ENCODE results near the gene WDFY3. TPM values are rescaled to one million over a fixed set of nuclear protein-coding genes. Genes with fewer than 3 reads are reported as not detected.

WDFY3 gene
- total and polyA plus RNA-seq, 2 of the 13 experiments (the other 11 are each of a cell fraction or from before 2014, with no cell fraction given): 16.7 to 24.5 TPM

DNA sequence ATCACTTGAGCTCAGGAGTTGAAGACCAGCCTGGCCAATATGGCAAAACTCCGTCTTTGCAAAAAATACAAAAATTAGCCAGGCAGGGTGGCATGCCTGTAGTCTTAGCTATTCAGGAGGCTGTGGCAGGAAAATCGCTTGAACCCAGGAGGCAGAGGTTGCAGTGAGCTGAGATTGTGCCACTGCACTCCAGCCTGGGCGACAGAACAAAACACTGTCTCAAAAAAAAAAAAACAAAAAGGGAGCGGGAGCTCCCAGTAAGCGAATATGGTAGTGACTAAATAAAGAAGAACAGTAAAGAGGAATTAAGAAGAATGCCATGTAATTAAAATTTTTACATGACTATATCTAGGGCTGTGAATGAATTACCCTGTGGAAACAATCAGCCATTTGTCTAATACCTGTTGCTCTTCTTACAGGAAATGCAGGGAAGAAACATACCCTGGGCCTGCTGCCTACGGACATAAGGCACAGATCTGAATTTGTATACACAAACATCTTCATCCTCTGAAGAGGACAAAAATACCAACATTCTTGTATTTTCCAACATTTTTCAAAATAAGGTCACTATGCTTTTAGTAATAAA is 11.4 kb downstream of the WDFY3 start:
- Histone ChIP-seq H3K4me2 (ENCODE audit: low read depth, low read length) (no peak overlapping the region), H3K27me3 (ENCODE audit: control insufficient read depth in 1 of 2, insufficient read depth in 2 of 2, low read length in 2 of 2) (no peaks in the 10 kb centered on the region), H3K9ac (ENCODE audit: insufficient read depth, low read depth, low read length) (no peak overlapping the region), H2AFZ (ENCODE audit: low read length) (no peak overlapping the region), H3K27ac (ENCODE audit: extremely low read length, insufficient read depth, low read length) (no peak overlapping the region), H3K36me3 (replicated peaks in 1 of 2; ENCODE audit: control insufficient read depth in 1 of 2, insufficient read depth in 2 of 2, low read length in 2 of 2) (no peaks in the 10 kb centered on the region), H3K4me3 (replicated peaks in 1 of 3; ENCODE audit: insufficient read depth in 1 of 3, low read depth in 2 of 3, low read length in 3 of 3) (no peak overlapping the region), H3K4me1 (ENCODE audit: insufficient read depth, low read length) (peaks cover 21% of the 10 kb centered on the region), H4K20me1 (ENCODE audit: insufficient read depth, low read length) (peaks cover 14% of the 10 kb centered on the region), H3K79me2 (ENCODE audit: insufficient read depth, low read length) (peaks cover 77% of the 10 kb centered on the region), H3K9me3 (ENCODE audit: low read length) (no peaks in the 10 kb centered on the region)
- intact Hi-C loops (cut with micrococcal nuclease; ENCODE audit: unreplicated experiment) (no loop called here), in situ Hi-C loops (cut with HindIII; ENCODE audit: extremely low pct_ligation_motif_present, low pct_unique_long_range_greater_than_20kb) (no loop called here)
- POLR2A ChIA-PET: no interaction called here
- WGBS (ENCODE audit: low lambda C conversion rate): 94% methylated on average over 6 of the region's 6 CpGs
- FAIRE-seq (no peak), DNase-seq (ENCODE audit: low spot score) (no peak), ATAC-seq (no peak)
- BruUV-seq (replicated peaks): no TSS peak
- CTCF ChIA-PET (ENCODE audit: low intra/inter-chr PET ratio, low total read pairs): no interaction called here
- TF ChIP-seq, protein P1, sequence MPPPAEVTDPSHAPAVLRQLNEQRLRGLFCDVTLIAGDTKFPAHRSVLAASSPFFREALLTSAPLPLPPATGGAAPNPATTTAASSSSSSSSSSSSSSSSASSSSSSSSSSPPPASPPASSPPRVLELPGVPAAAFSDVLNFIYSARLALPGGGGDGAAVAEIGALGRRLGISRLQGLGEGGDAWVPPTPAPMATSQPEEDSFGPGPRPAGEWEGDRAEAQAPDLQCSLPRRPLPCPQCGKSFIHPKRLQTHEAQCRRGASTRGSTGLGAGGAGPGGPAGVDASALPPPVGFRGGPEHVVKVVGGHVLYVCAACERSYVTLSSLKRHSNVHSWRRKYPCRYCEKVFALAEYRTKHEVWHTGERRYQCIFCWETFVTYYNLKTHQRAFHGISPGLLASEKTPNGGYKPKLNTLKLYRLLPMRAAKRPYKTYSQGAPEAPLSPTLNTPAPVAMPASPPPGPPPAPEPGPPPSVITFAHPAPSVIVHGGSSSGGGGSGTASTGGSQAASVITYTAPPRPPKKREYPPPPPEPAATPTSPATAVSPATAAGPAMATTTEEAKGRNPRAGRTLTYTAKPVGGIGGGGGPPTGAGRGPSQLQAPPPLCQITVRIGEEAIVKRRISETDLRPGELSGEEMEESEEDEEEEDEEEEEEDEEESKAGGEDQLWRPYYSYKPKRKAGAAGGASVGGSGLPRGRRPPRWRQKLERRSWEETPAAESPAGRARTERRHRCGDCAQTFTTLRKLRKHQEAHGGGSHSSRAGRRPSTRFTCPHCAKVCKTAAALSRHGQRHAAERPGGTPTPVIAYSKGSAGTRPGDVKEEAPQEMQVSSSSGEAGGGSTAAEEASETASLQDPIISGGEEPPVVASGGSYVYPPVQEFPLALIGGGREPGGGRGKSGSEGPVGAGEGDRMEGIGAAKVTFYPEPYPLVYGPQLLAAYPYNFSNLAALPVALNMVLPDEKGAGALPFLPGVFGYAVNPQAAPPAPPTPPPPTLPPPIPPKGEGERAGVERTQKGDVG (CRISPR knock-in tag; IDR thresholded peaks at IDR 0.05; ENCODE audit: borderline replicate concordance): no peak
- TF ChIP-seq, protein P2, sequence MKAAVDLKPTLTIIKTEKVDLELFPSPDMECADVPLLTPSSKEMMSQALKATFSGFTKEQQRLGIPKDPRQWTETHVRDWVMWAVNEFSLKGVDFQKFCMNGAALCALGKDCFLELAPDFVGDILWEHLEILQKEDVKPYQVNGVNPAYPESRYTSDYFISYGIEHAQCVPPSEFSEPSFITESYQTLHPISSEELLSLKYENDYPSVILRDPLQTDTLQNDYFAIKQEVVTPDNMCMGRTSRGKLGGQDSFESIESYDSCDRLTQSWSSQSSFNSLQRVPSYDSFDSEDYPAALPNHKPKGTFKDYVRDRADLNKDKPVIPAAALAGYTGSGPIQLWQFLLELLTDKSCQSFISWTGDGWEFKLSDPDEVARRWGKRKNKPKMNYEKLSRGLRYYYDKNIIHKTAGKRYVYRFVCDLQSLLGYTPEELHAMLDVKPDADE (CRISPR knock-in tag; IDR thresholded peaks at IDR 0.05): no peak
- TF ChIP-seq SNAI1 (CRISPR knock-in tag; IDR thresholded peaks at IDR 0.05; ENCODE audit: borderline replicate concordance) (no peak), KAT8 (CRISPR knock-in tag; IDR thresholded peaks at IDR 0.05) (no peak), XRCC5 (optimal IDR thresholded peaks at IDR 0.05; ENCODE audit: low read length) (no peak), ZMYM4 (CRISPR knock-in tag; IDR thresholded peaks at IDR 0.05) (no peak), GABPA (IDR thresholded peaks at IDR 0.05; ENCODE audit: low read depth, low read length) (no peak), GABPA (CRISPR knock-in tag; IDR thresholded peaks at IDR 0.05; ENCODE audit: low read depth) (no peak), XBP1 (CRISPR knock-in tag; IDR thresholded peaks at IDR 0.05) (no peak), YY1 (IDR thresholded peaks at IDR 0.05; ENCODE audit: insufficient read depth, insufficient replicate concordance, low read depth, low read length) (no peak)
- TF ChIP-seq, protein P3, sequence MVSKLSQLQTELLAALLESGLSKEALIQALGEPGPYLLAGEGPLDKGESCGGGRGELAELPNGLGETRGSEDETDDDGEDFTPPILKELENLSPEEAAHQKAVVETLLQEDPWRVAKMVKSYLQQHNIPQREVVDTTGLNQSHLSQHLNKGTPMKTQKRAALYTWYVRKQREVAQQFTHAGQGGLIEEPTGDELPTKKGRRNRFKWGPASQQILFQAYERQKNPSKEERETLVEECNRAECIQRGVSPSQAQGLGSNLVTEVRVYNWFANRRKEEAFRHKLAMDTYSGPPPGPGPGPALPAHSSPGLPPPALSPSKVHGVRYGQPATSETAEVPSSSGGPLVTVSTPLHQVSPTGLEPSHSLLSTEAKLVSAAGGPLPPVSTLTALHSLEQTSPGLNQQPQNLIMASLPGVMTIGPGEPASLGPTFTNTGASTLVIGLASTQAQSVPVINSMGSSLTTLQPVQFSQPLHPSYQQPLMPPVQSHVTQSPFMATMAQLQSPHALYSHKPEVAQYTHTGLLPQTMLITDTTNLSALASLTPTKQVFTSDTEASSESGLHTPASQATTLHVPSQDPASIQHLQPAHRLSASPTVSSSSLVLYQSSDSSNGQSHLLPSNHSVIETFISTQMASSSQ (IDR thresholded peaks at IDR 0.05; ENCODE audit: low read depth): no peak
- TF ChIP-seq, protein P3 (CRISPR knock-in tag; IDR thresholded peaks at IDR 0.05; ENCODE audit: borderline replicate concordance): no peak
- TF ChIP-seq, protein P4, sequence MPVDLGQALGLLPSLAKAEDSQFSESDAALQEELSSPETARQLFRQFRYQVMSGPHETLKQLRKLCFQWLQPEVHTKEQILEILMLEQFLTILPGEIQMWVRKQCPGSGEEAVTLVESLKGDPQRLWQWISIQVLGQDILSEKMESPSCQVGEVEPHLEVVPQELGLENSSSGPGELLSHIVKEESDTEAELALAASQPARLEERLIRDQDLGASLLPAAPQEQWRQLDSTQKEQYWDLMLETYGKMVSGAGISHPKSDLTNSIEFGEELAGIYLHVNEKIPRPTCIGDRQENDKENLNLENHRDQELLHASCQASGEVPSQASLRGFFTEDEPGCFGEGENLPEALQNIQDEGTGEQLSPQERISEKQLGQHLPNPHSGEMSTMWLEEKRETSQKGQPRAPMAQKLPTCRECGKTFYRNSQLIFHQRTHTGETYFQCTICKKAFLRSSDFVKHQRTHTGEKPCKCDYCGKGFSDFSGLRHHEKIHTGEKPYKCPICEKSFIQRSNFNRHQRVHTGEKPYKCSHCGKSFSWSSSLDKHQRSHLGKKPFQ (CRISPR knock-in tag; IDR thresholded peaks at IDR 0.05; ENCODE audit: insufficient replicate concordance): no peak
